ENCODE data around the gene FAM168A.

GRCh38 chr11:73390601-73391565 lies 207.0 kb downstream of the FAM168A start:
- TF ChIP-seq, protein P1, sequence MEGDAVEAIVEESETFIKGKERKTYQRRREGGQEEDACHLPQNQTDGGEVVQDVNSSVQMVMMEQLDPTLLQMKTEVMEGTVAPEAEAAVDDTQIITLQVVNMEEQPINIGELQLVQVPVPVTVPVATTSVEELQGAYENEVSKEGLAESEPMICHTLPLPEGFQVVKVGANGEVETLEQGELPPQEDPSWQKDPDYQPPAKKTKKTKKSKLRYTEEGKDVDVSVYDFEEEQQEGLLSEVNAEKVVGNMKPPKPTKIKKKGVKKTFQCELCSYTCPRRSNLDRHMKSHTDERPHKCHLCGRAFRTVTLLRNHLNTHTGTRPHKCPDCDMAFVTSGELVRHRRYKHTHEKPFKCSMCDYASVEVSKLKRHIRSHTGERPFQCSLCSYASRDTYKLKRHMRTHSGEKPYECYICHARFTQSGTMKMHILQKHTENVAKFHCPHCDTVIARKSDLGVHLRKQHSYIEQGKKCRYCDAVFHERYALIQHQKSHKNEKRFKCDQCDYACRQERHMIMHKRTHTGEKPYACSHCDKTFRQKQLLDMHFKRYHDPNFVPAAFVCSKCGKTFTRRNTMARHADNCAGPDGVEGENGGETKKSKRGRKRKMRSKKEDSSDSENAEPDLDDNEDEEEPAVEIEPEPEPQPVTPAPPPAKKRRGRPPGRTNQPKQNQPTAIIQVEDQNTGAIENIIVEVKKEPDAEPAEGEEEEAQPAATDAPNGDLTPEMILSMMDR (IDR thresholded peaks at IDR 0.05) = no peak
- TF ChIP-seq ESRRA (CRISPR knock-in tag; IDR thresholded peaks at IDR 0.05; ENCODE audit: borderline replicate concordance) (no peak), NFE2L1 (CRISPR knock-in tag; IDR thresholded peaks at IDR 0.05) (no peak)
